Measurements from ENCODE around the gene NCOA3.

NCOA3 gene

GRCh38 chr20:47610247-47610944 is 108.7 kb downstream of the NCOA3 start:
- no peaks in the 10 kb centered on the region for H3K27me3 ChIP-seq (replicated peaks)
- peaks cover 3% of the 10 kb centered on the region for H3K36me3 ChIP-seq (replicated peaks)
- TF ChIP-seq CTCF (IDR thresholded peaks at IDR 0.05; ENCODE audit: low read depth, low read length, missing control alignments), result no peak
- peak overlapping the region; percentile 74 for H3K27ac ChIP-seq
- peak; percentile 89 for DNase-seq
- in situ Hi-C loops (cut with HindIII; ENCODE audit: low pct_ligation_motif_present, low sequenced_read_pairs), result loop anchor here (25.0 kb wide), 1 partner anchor 373 kb away; no protein-coding TSS in a partner anchor
- H3K4me3 ChIP-seq (ENCODE audit: low read depth, low read length), result no peak overlapping the region

- TF ChIP-seq CTCF (IDR thresholded peaks at IDR 0.05; ENCODE audit: low read depth, low read length, missing control alignments), result no peak
- H3K27me3 ChIP-seq (replicated peaks), result no peaks in the 10 kb centered on the region
- peak overlapping the region; percentile 74 for H3K27ac ChIP-seq
- in situ Hi-C loops (cut with HindIII; ENCODE audit: low pct_ligation_motif_present, low sequenced_read_pairs), result loop anchor here (25.0 kb wide), 1 partner anchor 374 kb away; no protein-coding TSS in a partner anchor
- no peak for DNase-seq
- H3K36me3 ChIP-seq (replicated peaks), result peaks cover 3% of the 10 kb centered on the region
- no peak overlapping the region for H3K4me3 ChIP-seq (ENCODE audit: low read depth, low read length)
Measured at GRCh38 chr20:47610945-47611250, 109.2 kb downstream of the NCOA3 start.

- Histone ChIP-seq H3K36me3 (replicated peaks) (no peaks in the 10 kb centered on the region), H3K27me3 (replicated peaks) (no peaks in the 10 kb centered on the region), H3K27ac (no peak overlapping the region), H3K4me3 (ENCODE audit: low read depth, low read length) (no peak overlapping the region)
- DNase-seq, result no peak
- TF ChIP-seq CTCF (IDR thresholded peaks at IDR 0.05; ENCODE audit: low read depth, low read length, missing control alignments), result no peak
- in situ Hi-C loops (cut with HindIII; ENCODE audit: low pct_ligation_motif_present, low sequenced_read_pairs), result loop anchor here (25.0 kb wide), 1 partner anchor 374 kb away; no protein-coding TSS in a partner anchor
Measured at GRCh38 chr20:47611785-47612184, 110.1 kb downstream of the NCOA3 start.

- no peak for TF ChIP-seq CTCF (IDR thresholded peaks at IDR 0.05; ENCODE audit: low read depth, low read length, missing control alignments)
- no peak overlapping the region for H3K27ac ChIP-seq
- H3K4me3 ChIP-seq (ENCODE audit: low read depth, low read length), result no peak overlapping the region
- H3K36me3 ChIP-seq (replicated peaks), result no peaks in the 10 kb centered on the region
- in situ Hi-C loops (cut with HindIII; ENCODE audit: low pct_ligation_motif_present, low sequenced_read_pairs), result loop anchor here (25.0 kb wide), 1 partner anchor 375 kb away; no protein-coding TSS in a partner anchor
- no peak for DNase-seq
- no peaks in the 10 kb centered on the region for H3K27me3 ChIP-seq (replicated peaks)
Measured at GRCh38 chr20:47612670-47613069, 111.0 kb downstream of the NCOA3 start.

- no peak overlapping the region for H3K27ac ChIP-seq
- TF ChIP-seq CTCF (IDR thresholded peaks at IDR 0.05; ENCODE audit: low read depth, low read length, missing control alignments), result no peak
- in situ Hi-C loops (cut with HindIII; ENCODE audit: low pct_ligation_motif_present, low sequenced_read_pairs), result loop anchor here (25.0 kb wide), 1 partner anchor 378 kb away; no protein-coding TSS in a partner anchor
- H3K36me3 ChIP-seq (replicated peaks), result no peaks in the 10 kb centered on the region
- no peak for DNase-seq
- H3K27me3 ChIP-seq (replicated peaks), result no peaks in the 10 kb centered on the region
- no peak overlapping the region for H3K4me3 ChIP-seq (ENCODE audit: low read depth, low read length)
Measured at GRCh38 chr20:47614703-47615309, 113.1 kb downstream of the NCOA3 start.

All from brain microvascular endothelial cell (primary cell).